PC-9 (cell line): ENCODE results near the gene C1QL4.

ENCODE experiments used
- EZH2 ChIP-seq: fragments of 200-600 bp; sonication (generic); IDR thresholded peaks from 2 replicates; pipeline ENCODE4 v1.8.0; 2017; ENCODE audit warnings: antibody characterized with exemption, low read depth
- TF ChIP-seq, protein P1 (sequence below): fragments of 200-600 bp; sonication (generic); conservative IDR thresholded peaks from 2 replicates; pipeline ENCODE4 v1.6.1; 2017; ENCODE audit warnings: mixed run types, antibody characterized with exemption, mild to moderate bottlenecking, moderate library complexity

DNA sequence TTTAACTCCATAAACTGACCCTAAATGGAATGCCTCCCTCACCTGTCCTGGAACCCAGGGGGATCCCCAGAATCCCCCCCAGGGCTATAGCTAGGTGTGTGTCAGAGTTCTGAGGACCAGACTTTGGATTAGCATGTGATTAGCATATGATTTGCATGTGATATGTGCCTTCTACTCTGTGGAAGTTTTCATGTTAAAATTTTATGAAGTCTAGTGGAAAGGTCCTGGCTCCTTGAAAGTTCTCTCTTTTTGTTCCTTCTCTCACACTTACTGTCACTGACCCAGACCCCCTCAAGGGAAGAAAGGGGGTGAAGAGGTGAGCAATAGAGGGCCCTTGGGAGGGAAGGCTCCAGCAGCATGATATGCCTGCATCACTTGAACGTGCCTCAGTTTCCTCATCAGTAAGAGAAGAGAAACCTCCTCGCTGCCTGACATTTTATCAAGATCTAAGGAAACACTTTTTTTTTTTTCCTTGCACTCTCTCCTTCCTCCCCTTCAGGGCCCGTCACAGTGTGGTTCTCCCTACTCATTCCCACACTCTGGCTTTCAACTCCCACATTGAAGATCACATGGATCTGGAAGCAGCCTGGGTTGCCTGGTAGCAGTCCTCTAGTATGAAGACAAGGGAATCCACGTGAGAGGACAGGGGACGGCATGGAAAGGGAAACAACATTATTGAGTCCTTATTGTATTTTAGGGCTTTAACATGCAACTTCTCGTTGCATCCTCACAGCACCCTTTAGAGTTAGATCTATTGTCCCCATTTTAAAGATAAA is 3.3 kb upstream of the C1QL4 start:
- TF ChIP-seq, protein P1, sequence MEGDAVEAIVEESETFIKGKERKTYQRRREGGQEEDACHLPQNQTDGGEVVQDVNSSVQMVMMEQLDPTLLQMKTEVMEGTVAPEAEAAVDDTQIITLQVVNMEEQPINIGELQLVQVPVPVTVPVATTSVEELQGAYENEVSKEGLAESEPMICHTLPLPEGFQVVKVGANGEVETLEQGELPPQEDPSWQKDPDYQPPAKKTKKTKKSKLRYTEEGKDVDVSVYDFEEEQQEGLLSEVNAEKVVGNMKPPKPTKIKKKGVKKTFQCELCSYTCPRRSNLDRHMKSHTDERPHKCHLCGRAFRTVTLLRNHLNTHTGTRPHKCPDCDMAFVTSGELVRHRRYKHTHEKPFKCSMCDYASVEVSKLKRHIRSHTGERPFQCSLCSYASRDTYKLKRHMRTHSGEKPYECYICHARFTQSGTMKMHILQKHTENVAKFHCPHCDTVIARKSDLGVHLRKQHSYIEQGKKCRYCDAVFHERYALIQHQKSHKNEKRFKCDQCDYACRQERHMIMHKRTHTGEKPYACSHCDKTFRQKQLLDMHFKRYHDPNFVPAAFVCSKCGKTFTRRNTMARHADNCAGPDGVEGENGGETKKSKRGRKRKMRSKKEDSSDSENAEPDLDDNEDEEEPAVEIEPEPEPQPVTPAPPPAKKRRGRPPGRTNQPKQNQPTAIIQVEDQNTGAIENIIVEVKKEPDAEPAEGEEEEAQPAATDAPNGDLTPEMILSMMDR = no peak
- no peak for TF ChIP-seq EZH2
